Erythroblast (primary cell): Measurements from ENCODE around the gene FLRT2.

Experiments
- GATA1 ChIP-seq: IDR thresholded peaks from 2 replicates; pipeline ENCODE4 v1.6.1; 2011; ENCODE audit warnings: low read depth, mild to moderate bottlenecking, control low read depth, low read length, moderate library complexity
- POLR2A ChIP-seq: IDR thresholded peaks from 2 replicates; pipeline ENCODE4 v1.6.1; 2011; ENCODE audit warnings: mild to moderate bottlenecking, low read length

DNA sequence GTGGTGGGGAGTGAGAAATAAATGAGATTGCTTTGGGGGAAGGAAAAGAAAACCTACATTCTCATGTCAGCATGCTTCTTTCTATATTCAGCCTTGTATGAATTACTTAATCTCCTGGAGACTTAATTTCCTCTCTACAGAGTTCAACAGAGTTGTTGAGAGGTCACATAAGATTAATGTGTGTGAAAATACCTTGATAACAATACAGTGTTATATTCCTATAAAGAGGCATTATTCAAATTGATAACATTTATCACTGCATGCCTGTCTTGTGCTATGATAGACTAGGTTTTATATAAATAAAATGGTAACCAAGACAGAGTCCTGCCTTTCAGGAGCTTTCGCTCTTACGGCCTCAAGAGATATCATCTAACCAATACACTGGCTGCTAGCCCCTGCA lies 9.6 kb downstream of the FLRT2 start:
- TF ChIP-seq POLR2A (no peak), GATA1 (no peak)
